ENCODE measurements around the gene TNFRSF13B.
"Not testable (repeated sequence)": the region's sequence is repeated elsewhere in the genome, so short reads cannot be mapped to it uniquely, and the experiment has no call there.

TNFRSF13B gene
- 0 to 0.24 reads per million in 2 donors for total RNA-seq

DNA sequence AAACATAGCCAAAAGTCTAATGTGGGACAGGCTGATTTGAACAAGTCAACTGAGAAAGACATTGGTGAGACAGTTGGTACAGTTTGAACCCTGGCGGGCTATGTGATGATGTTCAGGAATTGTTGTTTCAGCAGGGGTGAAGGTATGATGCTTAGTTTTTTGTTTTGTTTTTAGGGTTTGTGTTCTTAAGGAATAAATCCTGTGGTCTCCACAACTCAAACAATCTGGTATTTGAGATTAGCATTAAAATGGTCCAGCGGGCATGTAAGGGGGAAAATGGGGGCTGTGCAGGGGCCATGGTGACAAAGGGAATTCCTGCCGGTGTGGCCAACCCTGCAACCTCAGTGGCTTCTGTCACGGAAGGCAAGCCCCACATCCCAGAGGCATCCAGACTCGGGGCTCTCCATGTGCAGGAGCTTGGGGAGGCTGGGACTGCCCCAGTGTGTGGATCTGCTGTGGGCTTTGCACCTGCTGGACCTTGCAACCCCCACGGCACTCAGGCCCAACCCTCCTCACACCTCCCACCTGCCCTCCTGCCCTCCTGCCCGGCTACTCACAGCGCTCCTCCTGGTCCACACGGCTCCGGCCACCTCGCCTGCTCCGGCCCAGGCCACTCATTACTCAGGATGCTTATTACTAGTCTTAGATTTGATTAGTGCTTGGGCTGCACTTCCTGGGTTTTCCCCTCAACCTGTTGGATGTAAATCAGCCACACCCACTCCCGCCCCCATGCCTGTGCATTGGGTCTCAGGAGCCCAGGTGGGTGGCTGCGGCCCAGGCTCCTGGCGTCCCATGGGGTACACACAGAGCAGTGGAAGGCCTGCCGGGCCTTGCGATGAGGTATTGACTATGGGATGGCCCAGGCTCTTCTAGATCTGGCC lies at the start of gene TNFRSF13B:
TSS of gene TNFRSF13B (minus strand) at position 661 of the 881 bp plus-strand sequence. CDS start at position 618, 43 bp downstream.
- DNase-seq, result no peak

DNA sequence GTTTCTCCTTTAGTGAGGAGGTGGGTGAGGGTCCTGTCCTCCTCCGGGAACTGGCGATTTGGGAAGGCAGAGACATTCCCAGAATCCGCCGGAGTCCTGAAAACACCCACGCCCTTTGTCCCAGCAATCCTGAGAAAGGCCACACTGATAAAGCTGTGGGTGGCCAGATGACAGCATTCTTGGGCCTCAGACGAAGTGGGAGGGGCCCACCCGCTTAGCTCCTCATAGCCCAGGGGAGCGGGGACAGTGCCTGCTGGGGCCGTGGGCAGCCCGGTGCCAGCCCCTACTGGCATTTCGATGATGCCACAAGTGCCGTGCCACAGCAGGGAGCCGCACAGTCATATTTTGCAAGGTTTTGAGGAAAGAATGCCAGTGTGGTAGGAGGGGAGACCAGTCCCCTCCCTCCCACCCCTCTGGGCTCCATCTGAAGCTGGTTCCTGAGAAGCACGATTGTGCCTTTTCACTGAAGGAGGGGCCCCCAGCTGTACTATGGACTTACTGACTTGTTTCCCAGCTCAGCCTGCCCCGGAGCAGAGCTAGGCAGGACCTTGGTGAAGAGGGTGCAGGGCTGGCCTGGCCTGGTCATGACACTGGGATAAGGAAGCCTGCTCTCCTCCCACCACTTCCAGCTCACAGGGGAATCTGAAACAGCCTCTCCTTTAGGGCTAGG lies 49.4 kb upstream of the TNFRSF13B start:
- no peak for DNase-seq

DNA sequence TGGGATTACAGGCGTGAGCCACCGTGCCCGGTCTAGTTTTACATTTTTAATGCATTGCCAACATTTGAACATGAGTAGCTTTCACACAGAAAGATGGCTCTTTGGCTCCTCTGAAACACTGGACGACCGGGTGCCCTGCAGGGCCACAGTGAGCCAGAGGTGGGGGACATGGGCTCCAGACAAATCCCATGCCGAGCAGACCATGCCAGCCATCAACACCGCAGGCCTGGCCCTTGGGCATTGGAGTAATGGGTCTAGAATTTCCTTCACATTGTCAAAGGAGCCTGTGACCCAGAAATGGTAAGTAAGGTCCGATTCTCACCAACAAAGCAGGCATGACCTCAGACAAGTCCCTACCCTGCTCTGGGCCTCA lies 48.9 kb upstream of the TNFRSF13B start:
- DNase-seq, result no peak

DNA sequence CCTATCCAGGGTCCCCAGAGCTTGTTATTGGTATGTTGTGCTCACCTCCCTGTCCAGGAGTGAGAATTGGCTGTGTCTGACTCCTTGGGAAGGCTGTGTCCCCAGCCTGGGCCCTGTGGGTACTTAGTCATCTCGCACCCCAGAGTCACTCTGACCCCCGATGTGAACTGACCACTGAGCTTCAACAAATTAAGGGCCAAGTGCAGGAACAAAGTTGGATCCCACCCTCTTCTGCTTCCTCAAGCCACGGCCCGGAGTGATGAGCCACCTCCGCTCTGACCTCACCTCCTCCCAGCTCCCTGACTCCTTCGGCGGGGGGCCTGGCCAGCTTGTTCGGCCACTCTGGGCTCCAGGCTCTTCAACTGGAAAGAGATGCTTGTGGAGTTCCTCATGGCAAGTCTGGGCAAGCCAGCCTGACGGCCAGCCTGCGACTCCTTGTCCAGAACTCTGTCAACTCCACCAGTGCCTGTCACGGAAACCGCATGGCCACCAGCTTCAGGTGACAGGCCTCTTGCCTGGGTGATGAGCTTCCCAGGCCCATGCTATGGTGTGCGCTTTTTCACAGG lies 48.1 kb upstream of the TNFRSF13B start:
- no peak for DNase-seq

DNA sequence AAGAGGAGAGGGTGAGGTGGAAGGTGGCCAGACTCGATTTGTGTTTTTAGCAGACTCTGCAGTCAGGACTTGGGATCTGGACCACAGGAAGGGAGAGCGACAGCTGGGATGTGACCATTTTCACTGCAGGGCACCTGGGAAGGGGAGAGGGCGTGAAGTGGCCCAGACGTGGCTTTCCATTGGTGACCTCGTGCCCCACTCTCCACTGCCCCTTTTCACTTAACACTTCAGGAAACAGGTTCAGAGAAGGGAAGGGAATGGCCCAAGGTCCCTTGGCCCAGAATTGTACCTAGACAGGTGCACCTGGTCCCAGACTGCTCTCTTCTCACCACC lies 47.5 kb upstream of the TNFRSF13B start:
- DNase-seq, result no peak

DNA sequence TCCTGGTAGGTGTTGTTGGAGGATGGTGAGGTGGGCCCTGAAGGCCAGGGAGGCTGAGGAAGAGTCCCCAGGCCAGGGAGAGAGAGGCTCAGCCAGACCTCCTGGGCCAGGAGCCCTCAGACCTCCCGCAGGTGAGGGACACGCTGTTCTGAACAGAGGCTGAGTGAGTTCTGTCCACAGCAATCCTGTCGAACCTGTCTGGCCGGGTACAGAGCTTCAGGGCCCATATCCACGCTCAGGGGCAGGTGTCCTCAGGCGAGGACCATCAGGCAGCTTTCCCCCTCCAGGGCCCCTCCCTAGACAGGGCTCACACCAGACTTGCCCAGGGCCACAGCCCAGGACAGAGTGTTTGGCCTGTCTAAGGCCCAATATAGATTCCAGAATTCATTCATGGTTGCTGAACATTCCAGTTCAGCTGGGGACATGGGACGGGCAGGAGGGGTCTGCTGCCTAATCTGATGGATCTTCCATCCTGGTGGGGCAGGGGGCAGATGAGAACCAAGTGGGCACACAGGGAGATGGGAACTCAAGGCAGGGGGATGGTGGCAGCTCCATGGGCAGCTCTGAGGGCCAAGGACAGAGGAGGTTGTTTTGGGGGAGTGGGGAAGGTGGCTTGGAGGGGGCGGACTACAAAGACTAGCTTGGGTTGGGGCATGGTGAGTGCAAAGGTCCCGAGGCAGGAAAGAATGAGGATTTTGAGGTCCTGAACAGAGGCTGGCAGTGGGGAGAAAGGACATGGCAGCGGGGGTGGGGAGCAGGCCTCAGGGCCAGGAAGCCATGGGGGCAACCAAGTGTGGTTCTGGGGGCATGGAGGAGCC lies 46.9 kb upstream of the TNFRSF13B start:
- DNase-seq, result no peak

DNA sequence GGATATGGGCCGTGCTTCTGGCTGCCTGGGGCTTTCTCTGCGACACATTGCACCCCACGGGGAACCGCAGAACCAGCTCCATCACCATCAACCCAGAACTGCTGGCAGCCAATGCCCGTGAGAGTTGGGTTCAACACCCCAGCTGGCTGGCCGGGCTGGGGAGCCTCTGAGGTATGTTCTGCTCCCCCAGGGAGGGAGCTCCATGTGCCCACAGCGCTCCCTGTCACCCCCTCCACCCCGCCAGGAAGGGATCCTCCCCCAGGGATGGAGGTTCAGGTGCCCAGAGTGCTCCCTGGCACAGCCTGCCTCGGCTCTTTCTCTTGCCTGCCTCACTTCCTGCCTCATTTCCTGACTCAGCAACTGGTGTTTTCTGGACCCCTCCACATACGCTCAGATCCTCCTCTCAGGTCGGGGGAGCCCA lies 46.1 kb upstream of the TNFRSF13B start:
- DNase-seq, result no peak

DNA sequence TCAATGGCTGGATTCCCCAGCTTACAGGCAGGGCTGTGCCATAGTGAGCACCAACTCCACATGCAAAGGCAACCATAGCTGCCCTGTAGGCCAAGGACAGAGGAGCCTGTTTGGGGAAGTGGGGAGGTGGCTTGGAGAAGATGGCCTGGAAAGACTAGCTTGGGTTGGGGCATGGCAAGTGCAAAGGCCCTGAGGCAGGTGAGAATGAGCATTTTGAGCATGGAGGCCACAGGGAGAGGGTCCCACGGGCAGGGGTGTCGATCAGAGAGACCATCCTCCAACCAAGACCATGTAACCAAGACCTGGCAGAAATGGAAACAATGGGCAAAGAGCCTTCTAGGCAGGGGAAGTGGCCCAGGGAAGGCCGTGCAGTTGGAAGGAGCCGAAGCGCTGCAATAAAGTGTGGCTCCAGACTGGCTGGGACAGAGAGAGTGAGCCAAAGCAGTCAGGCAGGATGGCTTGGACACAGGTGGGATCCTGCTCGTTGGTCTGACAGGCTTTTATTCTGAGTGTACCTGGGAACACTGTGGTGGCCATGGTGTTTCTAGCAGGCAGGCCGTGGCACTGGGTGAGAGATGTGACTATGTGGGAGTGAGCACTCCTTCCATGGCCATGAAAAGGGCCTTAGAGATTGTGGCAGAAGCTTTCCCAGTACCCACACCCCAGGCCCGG lies 45.6 kb upstream of the TNFRSF13B start:
- DNase-seq, result no peak

DNA sequence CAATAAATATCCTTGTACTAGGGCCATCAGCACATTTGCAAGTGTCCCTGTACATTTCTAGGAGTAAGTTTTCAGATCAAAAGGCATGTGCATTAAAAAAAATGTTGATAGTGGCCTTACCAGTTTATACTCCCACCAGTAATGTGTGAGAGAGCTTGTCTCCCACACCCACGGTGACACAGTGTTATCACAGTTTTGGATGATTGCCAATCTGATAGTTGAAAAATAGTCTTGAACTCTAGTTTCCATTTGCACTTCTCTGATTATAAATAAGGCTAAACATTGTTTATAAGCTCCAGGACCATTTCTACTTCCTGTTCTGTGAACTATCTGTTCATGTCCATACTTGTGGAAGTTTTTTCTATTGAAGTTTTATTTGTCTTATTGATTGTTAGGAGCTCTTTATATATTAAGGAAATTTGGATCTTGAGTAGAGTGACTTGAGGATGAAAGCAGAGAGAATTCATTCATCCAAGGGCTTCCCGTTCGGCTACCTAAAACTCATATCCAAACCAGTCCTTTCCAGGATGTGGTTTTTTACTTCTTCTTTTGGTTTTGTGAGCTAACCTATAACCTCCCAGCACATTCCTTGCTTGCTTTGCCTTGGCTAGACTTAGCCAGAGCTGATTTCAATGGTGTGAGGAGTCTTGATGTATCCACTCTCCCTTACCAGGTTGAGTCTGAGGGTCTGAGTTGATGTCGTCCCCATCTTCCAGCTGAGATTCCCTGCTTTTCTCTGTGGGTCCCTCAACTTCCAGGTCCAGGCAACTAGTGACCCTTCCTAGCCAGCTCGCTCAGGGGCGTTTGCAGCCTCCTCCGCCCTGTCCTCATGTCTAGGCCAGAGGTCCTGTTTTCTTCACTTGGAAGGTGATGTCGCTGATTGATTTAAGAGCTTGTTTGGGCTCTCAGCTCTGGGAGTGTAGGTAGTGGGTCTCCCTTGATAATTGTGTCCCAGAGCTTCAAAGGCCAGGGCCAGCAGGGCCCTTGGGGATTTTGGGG lies 44.6 kb upstream of the TNFRSF13B start:
- DNase-seq, result not testable (repeated sequence)

DNA sequence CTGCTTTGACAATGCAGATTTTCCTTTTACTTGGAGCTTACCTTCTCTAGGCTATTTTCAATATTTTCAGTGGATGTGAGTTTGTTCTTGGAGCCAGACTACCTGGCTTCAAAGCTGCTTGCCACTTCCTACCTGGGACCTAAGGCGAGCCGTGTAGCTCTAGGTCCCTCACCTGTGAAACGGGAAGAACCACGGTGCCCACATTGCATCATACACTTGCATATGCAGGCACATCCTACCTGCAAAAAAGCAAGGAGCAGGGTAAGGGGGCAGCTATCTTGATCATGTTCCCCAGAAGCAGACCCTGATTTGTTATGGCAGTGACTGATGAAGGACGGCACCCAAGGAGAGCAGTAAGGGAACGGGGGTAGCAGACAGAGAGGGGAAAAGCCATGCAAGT lies 43.3 kb upstream of the TNFRSF13B start:
- DNase-seq, result no peak

DNA sequence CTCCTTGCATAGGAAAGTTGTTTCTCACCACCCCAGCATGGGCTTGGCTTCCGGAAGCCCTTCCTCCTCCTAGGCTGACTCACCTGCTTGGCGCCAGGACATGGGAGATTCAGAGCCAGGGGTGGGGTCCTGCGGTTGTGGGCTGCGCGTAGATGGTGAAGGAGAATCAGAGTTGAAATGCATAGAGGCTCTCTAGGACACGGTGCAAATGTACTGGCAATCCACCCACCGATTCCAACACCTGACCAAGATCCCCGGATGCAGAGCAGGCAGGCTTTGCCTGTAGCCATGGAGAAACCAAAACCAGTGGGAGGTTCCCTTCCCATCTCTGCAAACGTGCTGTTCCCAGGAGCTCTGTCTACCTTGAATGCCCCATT lies 42.8 kb upstream of the TNFRSF13B start:
- DNase-seq, result not testable (repeated sequence)

DNA sequence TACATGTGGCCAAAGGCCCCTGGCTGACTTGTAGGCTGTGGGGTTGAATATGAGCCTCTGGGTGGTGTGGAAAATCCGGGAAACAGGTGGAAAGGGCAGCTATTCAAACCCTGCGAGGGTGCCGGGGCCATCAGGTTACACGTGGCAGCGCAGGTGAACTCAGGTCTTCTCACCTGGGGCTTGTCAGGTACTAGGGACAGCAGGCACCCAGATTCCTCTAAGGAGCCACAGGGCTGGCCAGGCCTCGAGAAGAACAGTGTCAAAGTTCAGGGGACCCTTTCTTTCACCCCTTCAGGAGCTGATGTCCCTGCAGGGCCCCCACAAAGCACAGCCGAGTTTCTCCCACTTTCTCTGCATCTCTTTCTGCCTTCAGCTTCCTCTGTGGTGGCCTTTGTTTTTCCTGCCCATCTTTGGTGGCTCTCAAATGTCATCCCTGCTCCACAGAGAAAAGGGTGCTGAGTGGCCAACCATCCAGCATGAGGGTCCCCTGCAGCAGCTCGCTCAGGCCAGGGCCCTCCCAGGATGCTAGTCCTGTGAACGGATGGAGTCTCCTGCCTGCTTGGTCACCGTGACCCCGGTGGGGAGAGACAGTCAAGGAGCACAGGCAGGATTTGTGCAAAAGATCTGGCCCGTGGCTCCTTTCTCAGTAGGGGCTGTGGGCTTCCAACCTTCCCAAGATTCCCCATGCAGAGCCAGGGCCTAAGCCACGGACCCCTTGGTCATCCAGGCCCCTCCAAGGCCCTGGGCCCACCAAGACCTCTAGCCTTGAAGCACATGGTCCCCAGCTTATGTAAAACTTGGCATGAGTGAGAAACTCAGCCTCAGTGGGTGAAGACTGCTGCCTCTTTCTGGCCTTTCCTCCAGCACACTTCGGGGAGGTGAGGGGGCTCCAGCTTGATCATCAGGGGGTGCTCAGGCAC lies 42.2 kb upstream of the TNFRSF13B start:
- DNase-seq, result not testable (repeated sequence)

DNA sequence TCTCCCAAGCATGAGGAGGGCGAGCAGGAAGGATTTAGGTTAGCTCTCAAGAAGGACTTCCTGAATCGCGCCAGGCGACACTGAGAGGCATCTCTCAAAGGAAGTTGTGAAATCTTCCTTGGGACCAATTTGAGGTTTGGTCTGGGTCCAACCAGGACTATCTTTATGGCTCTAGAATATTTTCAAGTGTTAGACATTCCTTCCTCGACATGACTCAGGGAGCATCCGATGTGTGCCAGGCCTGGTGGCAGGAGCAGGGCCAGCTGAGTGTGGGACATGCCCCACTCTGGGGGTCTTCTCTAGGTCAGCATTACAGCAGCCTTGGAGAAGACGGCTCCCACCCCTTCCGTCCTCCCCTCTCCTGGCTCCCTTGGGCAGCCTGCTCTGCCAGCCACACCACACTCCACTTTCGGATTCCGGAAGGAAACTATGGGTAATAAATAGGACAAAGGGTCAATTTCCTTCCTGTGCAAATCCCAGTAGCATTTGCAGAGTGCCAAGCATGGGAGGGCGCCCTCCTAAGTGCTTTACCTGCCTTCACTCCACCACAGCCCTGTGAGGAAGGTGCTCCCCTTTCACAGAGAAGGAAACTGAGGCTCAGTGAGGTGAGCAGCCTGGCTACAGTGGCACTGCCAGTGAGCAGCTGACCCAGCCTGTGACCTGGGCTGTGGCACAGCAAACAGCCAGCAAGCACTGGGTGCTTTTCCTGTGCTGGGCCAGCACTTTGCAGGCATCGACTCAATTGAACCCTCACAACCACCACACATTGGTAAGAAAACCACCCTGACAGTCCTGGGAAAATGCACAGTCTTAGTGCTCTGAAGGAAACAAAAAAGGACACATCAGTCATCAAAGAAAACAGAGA lies 39.4 kb upstream of the TNFRSF13B start:
- not testable (repeated sequence) for DNase-seq

DNA sequence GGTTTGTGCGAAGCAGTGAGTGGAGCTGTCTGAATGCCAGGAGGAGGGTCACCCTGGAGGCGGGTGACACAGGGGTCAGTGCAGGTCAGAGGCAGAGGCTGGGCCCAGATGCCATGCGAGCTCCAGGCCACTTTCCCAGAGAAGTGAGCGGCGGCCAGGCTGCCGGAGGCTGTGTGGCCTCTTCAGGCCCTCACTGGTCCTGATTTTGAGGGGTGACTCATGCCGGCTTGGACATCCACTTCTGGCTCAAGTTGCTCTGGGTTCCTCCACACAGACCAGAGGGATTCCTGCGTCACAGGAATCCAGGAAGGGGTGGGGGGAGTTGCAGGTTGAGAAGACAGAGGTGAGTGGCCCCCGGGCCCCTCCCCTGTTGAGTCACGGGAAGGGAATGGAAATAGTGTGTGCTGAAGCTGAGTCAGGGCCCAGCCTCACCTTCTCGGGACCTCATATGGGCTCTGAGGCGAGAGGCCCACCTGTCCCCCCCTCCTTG lies 38.7 kb upstream of the TNFRSF13B start:
- not testable (repeated sequence) for DNase-seq

DNA sequence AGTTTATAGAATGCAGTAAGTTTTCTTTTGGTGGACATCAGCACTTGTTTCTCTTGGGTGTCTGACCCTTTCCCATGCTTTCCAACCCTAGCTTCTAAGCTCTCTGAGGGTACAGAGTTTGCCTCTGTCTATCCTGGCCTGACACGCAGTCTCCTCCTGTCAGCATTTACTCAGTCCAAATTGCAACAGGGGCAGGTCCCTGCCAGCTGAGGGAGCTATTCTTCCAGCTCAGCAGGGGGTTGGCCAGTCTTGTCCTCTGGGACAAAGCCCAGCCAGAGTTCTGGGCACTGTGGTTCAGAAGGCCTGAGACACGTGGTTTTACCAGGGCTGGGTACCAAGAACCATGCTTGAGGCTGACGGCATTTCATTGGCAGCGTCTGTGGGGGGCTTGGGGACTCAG lies 38.1 kb upstream of the TNFRSF13B start:
- DNase-seq, result not testable (repeated sequence)

DNA sequence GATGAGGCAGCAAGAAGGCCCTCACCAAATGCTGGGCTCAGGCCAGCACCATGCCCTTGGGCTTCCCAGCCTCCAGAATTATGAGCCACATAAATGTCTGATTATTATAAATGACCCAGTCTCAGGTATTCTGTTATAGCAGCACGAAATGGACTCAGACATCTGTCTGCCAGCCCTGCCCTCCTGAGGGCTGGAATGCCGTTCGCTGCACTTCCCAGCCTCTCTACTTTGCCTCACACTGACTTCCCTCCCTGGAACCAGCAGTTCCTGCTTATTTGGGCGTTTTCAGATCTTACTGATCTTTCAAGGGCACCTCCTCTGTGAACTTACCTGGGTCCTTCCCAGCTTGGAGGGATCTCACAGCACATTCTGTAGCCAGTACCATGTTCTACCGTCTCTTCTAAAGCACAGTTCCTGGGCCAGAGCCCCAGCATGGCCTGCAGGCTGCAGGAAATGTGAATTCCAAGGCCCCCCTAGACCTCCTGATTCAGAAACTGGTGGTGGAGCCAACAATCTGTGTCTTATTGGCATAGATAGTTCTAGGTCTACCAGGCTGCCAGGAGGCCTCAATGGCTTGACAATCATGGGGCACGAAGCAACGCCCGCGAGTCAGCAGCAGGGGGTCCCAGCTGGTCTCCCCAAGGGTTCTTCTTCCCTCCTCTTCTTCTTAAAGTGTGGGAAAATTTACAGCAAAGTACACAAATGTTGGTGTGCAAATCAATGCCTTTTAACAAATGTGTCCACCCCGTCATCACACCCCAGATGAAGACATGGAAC lies 36.9 kb upstream of the TNFRSF13B start:
- DNase-seq, result not testable (repeated sequence)

DNA sequence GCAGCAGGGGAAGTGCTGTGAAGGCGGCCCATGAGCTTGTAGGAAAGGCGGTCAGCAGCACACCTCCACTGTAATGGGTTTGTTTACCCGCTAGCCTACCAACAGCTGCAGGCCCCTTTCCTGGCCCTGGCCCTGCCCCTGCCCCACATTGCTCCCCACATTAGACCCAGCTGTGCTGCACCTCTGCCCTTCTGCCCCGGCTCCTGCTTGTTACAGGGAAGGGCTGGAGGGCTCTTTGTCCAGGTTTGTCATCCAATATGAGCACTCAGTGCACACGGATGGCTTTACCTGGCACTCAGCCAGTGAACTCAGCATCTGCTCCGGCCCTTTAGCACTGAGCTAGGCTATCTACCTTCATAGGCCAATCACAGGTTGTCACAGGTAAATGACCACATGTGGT lies 36.0 kb upstream of the TNFRSF13B start:
- not testable (repeated sequence) for DNase-seq
